A673 (cell line): Measurements from ENCODE around the gene PLCL1. TPM values are rescaled to one million over a fixed set of nuclear protein-coding genes. Genes with fewer than 3 reads are reported as not detected.

Experiments
- BruUV-seq: library from RNA; stranded (reverse); fragments of 400-500 nt; replicated peaks from 2 replicates; lab custom pipeline; 2021; lab: Mats Ljungman, UMichigan
- CTCF ChIA-PET: fragments of 300-600 bp; sonication (Branson Sonifier 250); formaldehyde crosslinking; loops from one replicate; lab custom pipeline; 2022; ENCODE audit warnings: antibody characterized with exemption; lab: Charles Lee
- POLR2A ChIA-PET: fragments of 300-600 bp; sonication (Branson Sonifier 250); formaldehyde crosslinking; loops from one replicate; lab custom pipeline; 2022; ENCODE audit warnings: antibody characterized with exemption; ENCODE audit not compliant: low non-redundant PET; lab: Charles Lee
- DNase-seq: peaks from one replicate; pipeline ENCODE4 v3.0.0-alpha.2; 2015; ENCODE audit warnings: low spot score
- H3K27ac ChIP-seq: fragments of 200-600 bp; sonication (generic); 2 replicates; pipeline ENCODE4 v1.5.1; 2016; ENCODE audit warnings: mixed run types, low read depth, mild to moderate bottlenecking, mixed read lengths, antibody characterized with exemption, low read length; ENCODE audit not compliant: poor library complexity, severe bottlenecking
- H3K27me3 ChIP-seq: fragments of 200-600 bp; sonication (generic); replicated peaks from 2 replicates; pipeline ENCODE4 v1.6.1; 2017; ENCODE audit warnings: mixed run types, low read depth, mild to moderate bottlenecking, mixed read lengths, antibody characterized with exemption, low read length; ENCODE audit not compliant: insufficient read depth, poor library complexity
- H3K36me3 ChIP-seq: fragments of 200-600 bp; sonication (generic); 2 replicates; pipeline ENCODE4 v1.6.1; 2016; ENCODE audit warnings: mixed run types, mild to moderate bottlenecking, mixed read lengths, antibody characterized with exemption, low read length; ENCODE audit not compliant: insufficient read depth, poor library complexity, severe bottlenecking
- H3K4me1 ChIP-seq: fragments of 200-600 bp; sonication (generic); 2 replicates; pipeline ENCODE4 v1.6.1; 2017; ENCODE audit warnings: mixed run types, mild to moderate bottlenecking, mixed read lengths, antibody characterized with exemption, low read length; ENCODE audit not compliant: insufficient read depth, poor library complexity, severe bottlenecking
- H3K4me3 ChIP-seq: fragments of 200-600 bp; sonication (generic); 2 replicates; pipeline ENCODE4 v1.5.1; 2016; ENCODE audit warnings: low read depth, mixed run types, mild to moderate bottlenecking, mixed read lengths, low read length; ENCODE audit not compliant: poor library complexity, severe bottlenecking
- H3K9me3 ChIP-seq: fragments of 200-600 bp; sonication (generic); 2 replicates; pipeline ENCODE4 v1.6.1; 2016; ENCODE audit warnings: mixed run types, low read depth, mild to moderate bottlenecking, mixed read lengths, antibody characterized with exemption, low read length; ENCODE audit not compliant: poor library complexity, severe bottlenecking
- EZH2 ChIP-seq: fragments of 200-600 bp; sonication (generic); IDR thresholded peaks from 2 replicates; pipeline ENCODE4 v1.6.1; 2017; ENCODE audit warnings: borderline replicate concordance, low read depth, mild to moderate bottlenecking, mixed read lengths, antibody characterized with exemption, low read length; ENCODE audit not compliant: poor library complexity, severe bottlenecking
- intact Hi-C: fragments of 100-400 bp; cut with micrococcal nuclease; formaldehyde crosslinking; loops from one replicate; pipeline ENCODE4 v1.10.0; 2022; ENCODE audit not compliant: unreplicated experiment
- total RNA-seq: library from RNA; stranded (reverse); gene quantifications from 2 replicates; pipeline ENCODE4 v1.2.3, GENCODE V29; 2021
- TF ChIP-seq, protein P1 (sequence below): fragments of 300-800, 200-600 bp; sonication (generic); conservative IDR thresholded peaks from 2 replicates; pipeline ENCODE4 v1.5.1; 2017; ENCODE audit warnings: low read depth, mild to moderate bottlenecking, antibody characterized with exemption, low read length, moderate library complexity, mixed read lengths

PLCL1 gene
- total RNA-seq, 1 experiment from 2014 or later = not detected

DNA sequence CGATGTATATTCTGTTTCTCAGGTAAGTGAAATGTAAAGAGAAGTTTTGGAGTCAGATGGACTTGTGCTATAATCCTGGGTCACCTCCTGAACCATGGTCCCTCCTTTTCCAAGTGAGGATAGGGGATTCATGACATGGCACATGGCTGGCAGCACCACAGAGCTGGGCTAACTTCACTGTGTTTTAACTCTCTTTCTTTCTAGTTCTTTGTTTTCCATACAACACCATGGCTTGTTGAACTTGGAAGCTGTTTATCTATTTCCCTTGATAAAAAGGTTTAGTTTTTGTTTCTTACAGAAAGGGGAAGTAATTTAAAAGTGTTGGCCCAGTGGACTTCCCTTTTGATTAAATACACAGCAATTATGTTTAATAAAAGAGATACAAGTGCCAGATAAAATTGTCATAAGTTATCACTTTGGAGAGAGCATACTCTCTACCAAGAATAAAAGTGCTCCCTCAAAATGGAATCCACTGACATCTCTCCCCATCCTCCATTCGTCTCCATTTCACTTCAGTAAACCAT lies 90.4 kb downstream of the PLCL1 start:
- H3K4me3 ChIP-seq = no peak overlapping the region
- CTCF ChIA-PET = no interaction called here
- no peaks in the 10 kb centered on the region for H3K36me3 ChIP-seq
- TF ChIP-seq EZH2 = no peak
- TF ChIP-seq, protein P1, sequence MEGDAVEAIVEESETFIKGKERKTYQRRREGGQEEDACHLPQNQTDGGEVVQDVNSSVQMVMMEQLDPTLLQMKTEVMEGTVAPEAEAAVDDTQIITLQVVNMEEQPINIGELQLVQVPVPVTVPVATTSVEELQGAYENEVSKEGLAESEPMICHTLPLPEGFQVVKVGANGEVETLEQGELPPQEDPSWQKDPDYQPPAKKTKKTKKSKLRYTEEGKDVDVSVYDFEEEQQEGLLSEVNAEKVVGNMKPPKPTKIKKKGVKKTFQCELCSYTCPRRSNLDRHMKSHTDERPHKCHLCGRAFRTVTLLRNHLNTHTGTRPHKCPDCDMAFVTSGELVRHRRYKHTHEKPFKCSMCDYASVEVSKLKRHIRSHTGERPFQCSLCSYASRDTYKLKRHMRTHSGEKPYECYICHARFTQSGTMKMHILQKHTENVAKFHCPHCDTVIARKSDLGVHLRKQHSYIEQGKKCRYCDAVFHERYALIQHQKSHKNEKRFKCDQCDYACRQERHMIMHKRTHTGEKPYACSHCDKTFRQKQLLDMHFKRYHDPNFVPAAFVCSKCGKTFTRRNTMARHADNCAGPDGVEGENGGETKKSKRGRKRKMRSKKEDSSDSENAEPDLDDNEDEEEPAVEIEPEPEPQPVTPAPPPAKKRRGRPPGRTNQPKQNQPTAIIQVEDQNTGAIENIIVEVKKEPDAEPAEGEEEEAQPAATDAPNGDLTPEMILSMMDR = no peak
- POLR2A ChIA-PET = no interaction called here
- no peaks in the 10 kb centered on the region for H3K27me3 ChIP-seq
- no peaks in the 10 kb centered on the region for H3K4me1 ChIP-seq
- H3K9me3 ChIP-seq = no peaks in the 10 kb centered on the region
- DNase-seq = no peak
- no TSS peak for BruUV-seq
- no peak overlapping the region for H3K27ac ChIP-seq
- intact Hi-C loops = no loop called here

DNA sequence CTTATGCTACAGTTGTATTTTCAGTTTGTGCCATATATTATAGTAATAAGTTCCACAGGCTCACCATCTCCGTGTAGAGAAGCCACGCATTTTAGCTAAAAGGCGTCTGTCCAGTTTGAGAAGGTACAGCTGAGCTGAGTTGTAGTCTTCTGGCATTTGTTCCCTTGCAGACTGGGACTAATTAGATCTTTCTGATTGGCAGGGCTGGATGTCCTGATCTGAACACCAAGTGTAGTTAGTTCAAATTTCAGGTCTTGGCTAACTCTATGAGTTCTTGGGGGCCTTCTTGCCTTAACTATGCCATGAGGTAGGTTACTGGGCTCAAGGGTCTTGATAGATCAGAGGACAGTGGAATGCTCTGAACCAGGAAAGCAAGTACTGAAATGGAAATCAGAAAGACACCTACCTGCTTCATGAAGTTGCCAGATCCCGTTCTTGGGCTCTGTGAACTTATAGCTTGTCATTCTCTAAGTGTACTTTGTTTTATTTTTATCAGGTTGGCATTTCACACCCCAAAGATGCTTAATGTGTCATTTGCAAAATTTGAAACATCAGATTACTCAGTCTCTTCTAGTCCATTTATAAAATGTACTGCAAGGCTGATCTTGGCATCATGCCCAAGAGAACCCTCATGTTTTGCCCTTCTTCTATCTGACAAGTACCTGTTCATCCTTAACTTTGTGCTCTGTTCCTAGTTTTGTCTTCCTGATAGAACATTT lies 93.7 kb downstream of the PLCL1 start:
- no peak for DNase-seq
- no peaks in the 10 kb centered on the region for H3K36me3 ChIP-seq
- ChIA-PET POLR2A (no interaction called here), CTCF (no interaction called here)
- no peaks in the 10 kb centered on the region for H3K4me1 ChIP-seq
- no TSS peak for BruUV-seq
- no peaks in the 10 kb centered on the region for H3K9me3 ChIP-seq
- no peak overlapping the region for H3K27ac ChIP-seq
- no peak overlapping the region for H3K4me3 ChIP-seq
- no peak for TF ChIP-seq EZH2
- TF ChIP-seq, protein P1 = no peak
- intact Hi-C loops = no loop called here
- H3K27me3 ChIP-seq = no peaks in the 10 kb centered on the region

DNA sequence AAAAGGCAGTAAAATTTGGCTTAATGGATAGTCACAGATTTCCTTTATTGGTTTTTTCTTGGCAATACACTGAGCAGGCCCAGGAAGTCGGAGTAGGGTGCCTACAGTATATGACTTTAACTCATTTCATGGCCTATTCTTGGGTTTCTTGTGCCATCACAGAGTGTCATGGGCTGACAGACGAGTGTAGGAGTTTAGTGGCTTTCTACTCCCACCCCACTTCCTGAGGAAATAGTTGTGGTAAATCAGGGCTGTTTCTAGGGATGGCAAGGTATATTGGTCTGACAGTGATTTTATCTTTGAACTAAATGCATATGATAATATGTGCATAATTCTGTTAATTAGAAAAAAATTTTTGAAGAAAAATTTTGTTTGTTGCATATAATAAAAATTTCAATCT lies 100.1 kb downstream of the PLCL1 start:
- H3K36me3 ChIP-seq = no peaks in the 10 kb centered on the region
- peak; percentile 44 for DNase-seq
- no TSS peak for BruUV-seq
- TF ChIP-seq EZH2 = no peak
- TF ChIP-seq, protein P1 = no peak
- H3K27ac ChIP-seq = no peak overlapping the region
- no peaks in the 10 kb centered on the region for H3K27me3 ChIP-seq
- ChIA-PET CTCF (no interaction called here), POLR2A (no interaction called here)
- intact Hi-C loops = no loop called here
- H3K9me3 ChIP-seq = no peaks in the 10 kb centered on the region
- H3K4me3 ChIP-seq = no peak overlapping the region
- no peaks in the 10 kb centered on the region for H3K4me1 ChIP-seq
